SK-N-SH (cell line): ENCODE data around the gene FYTTD1.

ENCODE experiments used
- CHD2 ChIP-seq: fragments of 150-350 bp; IDR thresholded peaks from 2 replicates; pipeline ENCODE4 v1.6.1; 2018; ENCODE audit warnings: low read length; ENCODE audit not compliant: partially characterized antibody
- EP300 ChIP-seq, 2 experiments: IDR thresholded peaks; 2 replicates each; pipeline versions ENCODE4 v1.4.0 to v1.6.1; 2012; ENCODE audit warnings: borderline replicate concordance in 1 of 2, low read depth in 1 of 2, low read length in 1 of 2
- EZH2phosphoT487 ChIP-seq: fragments of 200-600 bp; sonication (generic); IDR thresholded peaks from 2 replicates; pipeline ENCODE4 v1.6.1; 2017; ENCODE audit warnings: low read depth, mixed run types, mild to moderate bottlenecking, antibody characterized with exemption, moderate library complexity, borderline replicate concordance
- FOSL2 ChIP-seq: IDR thresholded peaks from 2 replicates; pipeline ENCODE4 v1.4.0; 2012; ENCODE audit warnings: low read depth, mild to moderate bottlenecking, moderate library complexity, borderline replicate concordance
- FOXM1 ChIP-seq: IDR thresholded peaks from 2 replicates; pipeline ENCODE4 v1.4.0; 2012; ENCODE audit warnings: low read depth, mild to moderate bottlenecking
- GABPA ChIP-seq: IDR thresholded peaks from 2 replicates; pipeline ENCODE4 v1.4.0; 2012; ENCODE audit warnings: low read depth, mild to moderate bottlenecking
- POLR2AphosphoS5 ChIP-seq: IDR thresholded peaks from 2 replicates; pipeline ENCODE4 v1.6.1; 2012; ENCODE audit warnings: low read depth, low read length
- RAD21 ChIP-seq: IDR thresholded peaks from 2 replicates; pipeline ENCODE4 v1.6.1; 2012; ENCODE audit warnings: mild to moderate bottlenecking, low read length
- RCOR1 ChIP-seq: fragments of 150-350 bp; IDR thresholded peaks from 2 replicates; pipeline ENCODE4 v1.6.1; 2017; ENCODE audit warnings: antibody characterized with exemption, low read length
- RFX5 ChIP-seq: IDR thresholded peaks from 2 replicates; pipeline ENCODE4 v1.6.1; 2012; ENCODE audit warnings: mild to moderate bottlenecking, improper control_type of control experiment, low read length
- SIN3A ChIP-seq: IDR thresholded peaks from 2 replicates; pipeline ENCODE4 v1.6.1; 2012; ENCODE audit warnings: low read depth, mild to moderate bottlenecking, low read length, moderate library complexity, borderline replicate concordance
- SMC3 ChIP-seq: IDR thresholded peaks from 2 replicates; pipeline ENCODE4 v1.6.1; 2012; ENCODE audit warnings: low read depth, low read length, improper control_type of control experiment
- TF ChIP-seq, protein P1 (sequence below): fragments of 200-600 bp; sonication (generic); IDR thresholded peaks from 2 replicates; pipeline ENCODE4 v1.6.1; 2017; ENCODE audit warnings: antibody characterized with exemption, mild to moderate bottlenecking, moderate library complexity

DNA sequence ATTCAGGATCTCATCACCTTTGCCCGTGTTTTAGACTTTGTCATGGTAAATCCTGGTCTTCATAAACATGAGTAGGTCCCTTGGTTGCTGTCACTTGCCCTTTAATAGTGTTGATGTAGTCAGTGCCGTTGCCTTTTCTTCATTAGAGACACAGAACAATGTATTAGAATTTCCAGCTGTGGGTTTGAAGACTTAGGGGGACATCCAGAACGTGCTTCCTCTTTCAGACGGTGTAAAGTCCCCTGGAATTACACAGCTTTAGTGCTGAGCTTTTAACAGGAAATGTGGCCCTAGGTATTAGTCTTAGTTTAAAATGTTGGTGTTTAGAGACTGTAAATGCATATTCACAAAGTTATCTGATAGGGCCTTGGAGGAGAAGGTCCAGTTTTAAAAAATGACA is 32.5 kb downstream of the FYTTD1 start:
- TF ChIP-seq SIN3A (no peak), GABPA (no peak), RFX5 (no peak), SMC3 (no peak), CHD2 (no peak), FOXM1 (no peak), FOSL2 (no peak), EZH2phosphoT487 (no peak), EP300 (IDR thresholded peaks at IDR 0.05; ENCODE audit: borderline replicate concordance in 1 of 2, low read depth in 1 of 2, low read length in 1 of 2) (no peak), RCOR1 (no peak), RAD21 (no peak), POLR2AphosphoS5 (no peak)
- TF ChIP-seq, protein P1, sequence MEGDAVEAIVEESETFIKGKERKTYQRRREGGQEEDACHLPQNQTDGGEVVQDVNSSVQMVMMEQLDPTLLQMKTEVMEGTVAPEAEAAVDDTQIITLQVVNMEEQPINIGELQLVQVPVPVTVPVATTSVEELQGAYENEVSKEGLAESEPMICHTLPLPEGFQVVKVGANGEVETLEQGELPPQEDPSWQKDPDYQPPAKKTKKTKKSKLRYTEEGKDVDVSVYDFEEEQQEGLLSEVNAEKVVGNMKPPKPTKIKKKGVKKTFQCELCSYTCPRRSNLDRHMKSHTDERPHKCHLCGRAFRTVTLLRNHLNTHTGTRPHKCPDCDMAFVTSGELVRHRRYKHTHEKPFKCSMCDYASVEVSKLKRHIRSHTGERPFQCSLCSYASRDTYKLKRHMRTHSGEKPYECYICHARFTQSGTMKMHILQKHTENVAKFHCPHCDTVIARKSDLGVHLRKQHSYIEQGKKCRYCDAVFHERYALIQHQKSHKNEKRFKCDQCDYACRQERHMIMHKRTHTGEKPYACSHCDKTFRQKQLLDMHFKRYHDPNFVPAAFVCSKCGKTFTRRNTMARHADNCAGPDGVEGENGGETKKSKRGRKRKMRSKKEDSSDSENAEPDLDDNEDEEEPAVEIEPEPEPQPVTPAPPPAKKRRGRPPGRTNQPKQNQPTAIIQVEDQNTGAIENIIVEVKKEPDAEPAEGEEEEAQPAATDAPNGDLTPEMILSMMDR, result no peak
